Measurements from ENCODE around the gene ALG12. TPM values are rescaled to one million over a fixed set of nuclear protein-coding genes. Genes with fewer than 3 reads are reported as not detected.

The ALG12 gene
- total RNA-seq, 1 experiment from 2014 or later, result 16.3 TPM

GRCh38 chr22:49889071-49889470 lies 29.2 kb downstream of the ALG12 start:
- DNase-seq (ENCODE audit: low read depth), result no peak

- DNase-seq (ENCODE audit: low read depth), result no peak
Measured at GRCh38 chr22:49887702-49888101, 30.5 kb downstream of the ALG12 start.

GRCh38 chr22:49887064-49887451 lies 31.2 kb downstream of the ALG12 start:
- no peak for DNase-seq (ENCODE audit: low read depth)

DNA sequence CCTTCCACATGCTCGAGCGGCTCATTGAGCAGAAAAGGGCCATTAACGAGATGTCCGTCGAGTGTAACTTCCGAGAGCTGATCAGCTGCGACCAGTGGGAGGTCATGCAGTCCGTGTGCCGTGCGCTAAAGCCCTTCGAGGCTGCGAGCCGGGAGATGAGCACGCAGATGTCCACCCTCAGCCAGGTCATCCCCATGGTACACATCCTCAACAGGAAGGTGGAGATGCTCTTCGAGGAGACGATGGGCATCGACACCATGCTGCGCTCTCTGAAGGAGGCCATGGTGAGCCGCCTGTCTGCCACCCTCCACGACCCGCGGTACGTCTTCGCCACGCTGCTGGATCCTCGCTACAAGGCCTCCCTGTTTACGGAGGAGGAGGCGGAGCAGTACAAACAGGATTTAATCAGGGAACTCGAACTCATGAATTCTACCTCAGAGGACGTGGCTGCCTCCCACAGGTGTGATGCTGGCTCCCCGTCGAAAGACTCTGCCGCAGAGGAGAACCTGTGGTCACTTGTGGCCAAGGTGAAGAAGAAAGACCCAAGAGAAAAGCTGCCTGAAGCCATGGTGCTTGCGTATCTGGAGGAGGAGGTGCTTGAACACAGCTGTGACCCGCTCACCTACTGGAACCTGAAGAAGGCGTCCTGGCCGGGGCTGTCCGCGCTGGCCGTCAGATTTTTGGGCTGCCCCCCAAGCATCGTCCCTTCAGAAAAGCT lies 31.7 kb downstream of the ALG12 start:
- DNase-seq (ENCODE audit: low read depth), result no peak

DNA sequence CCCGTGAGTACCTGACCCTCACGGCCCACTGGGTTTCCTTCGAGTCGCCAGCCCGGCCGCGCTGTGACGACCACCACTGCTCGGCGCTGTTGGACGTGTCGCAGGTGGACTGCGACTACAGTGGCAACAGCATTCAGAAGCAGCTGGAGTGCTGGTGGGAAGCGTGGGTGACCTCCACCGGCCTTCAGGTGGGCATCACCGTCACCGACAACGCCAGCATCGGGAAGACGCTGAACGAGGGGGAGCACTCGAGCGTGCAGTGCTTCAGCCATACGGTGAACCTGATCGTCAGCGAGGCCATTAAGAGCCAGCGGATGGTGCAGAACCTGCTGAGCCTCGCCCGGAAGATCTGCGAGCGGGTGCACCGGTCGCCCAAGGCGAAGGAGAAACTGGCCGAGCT lies 32.4 kb downstream of the ALG12 start:
- no peak for DNase-seq (ENCODE audit: low read depth)

DNA sequence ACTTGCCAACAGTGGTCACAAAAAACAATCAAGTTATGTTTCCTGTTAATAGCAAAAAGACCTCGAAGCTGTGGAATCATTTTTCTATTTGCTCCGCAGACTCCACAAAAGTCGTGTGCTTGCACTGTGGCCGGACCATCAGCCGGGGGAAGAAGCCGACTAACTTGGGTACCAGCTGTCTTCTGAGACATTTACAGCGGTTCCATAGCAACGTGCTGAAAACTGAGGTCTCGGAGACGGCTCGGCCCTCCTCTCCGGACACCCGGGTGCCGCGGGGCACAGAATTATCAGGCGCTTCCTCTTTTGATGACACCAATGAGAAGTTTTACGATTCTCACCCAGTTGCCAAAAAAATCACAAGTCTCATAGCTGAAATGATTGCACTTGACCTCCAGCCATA lies 33.0 kb downstream of the ALG12 start:
- no peak for DNase-seq (ENCODE audit: low read depth)

DNA sequence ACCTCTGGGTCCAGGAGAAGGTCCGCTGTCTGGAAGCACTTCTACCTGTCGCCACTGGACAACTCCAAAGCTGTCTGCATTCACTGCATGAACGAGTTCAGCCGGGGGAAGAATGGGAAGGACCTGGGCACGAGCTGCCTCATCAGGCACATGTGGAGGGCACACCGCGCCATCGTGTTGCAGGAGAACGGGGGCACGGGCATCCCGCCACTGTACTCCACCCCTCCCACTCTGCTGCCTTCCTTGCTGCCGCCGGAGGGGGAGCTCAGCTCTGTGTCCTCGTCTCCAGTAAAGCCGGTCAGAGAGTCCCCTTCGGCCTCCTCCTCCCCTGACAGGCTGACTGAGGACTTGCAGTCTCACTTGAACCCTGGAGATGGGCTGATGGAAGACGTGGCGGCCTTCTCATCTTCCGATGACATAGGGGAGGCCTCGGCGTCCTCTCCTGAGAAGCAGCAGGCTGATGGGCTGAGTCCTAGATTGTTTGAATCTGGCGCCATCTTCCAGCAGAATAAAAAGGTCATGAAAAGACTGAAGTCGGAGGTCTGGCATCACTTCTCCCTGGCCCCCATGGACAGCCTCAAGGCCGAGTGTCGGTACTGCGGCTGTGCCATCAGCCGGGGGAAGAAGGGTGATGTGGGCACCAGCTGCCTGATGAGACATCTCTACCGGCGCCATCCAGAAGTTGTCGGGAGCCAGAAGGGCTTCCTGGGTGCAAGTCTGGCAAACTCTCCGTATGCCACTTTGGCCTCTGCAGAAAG lies 33.6 kb downstream of the ALG12 start:
- DNase-seq (ENCODE audit: low read depth), result no peak

DNA sequence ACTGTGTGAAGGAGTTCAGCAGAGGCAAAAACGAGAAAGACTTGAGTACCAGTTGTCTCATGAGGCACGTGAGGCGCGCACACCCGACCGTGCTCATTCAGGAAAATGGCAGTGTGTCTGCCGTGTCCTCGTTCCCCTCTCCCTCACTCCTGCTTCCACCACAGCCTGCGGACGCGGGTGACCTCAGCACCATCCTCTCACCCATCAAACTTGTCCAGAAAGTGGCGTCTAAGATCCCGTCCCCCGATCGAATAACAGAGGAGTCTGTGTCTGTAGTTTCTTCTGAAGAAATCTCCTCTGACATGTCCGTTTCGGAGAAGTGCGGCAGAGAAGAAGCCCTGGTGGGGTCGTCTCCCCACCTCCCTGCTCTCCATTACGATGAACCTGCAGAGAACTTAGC lies 34.2 kb downstream of the ALG12 start:
- DNase-seq (ENCODE audit: low read depth), result no peak

GRCh38 chr22:49883294-49883640 lies 35.0 kb downstream of the ALG12 start:
- no peak for DNase-seq (ENCODE audit: low read depth)

DNA sequence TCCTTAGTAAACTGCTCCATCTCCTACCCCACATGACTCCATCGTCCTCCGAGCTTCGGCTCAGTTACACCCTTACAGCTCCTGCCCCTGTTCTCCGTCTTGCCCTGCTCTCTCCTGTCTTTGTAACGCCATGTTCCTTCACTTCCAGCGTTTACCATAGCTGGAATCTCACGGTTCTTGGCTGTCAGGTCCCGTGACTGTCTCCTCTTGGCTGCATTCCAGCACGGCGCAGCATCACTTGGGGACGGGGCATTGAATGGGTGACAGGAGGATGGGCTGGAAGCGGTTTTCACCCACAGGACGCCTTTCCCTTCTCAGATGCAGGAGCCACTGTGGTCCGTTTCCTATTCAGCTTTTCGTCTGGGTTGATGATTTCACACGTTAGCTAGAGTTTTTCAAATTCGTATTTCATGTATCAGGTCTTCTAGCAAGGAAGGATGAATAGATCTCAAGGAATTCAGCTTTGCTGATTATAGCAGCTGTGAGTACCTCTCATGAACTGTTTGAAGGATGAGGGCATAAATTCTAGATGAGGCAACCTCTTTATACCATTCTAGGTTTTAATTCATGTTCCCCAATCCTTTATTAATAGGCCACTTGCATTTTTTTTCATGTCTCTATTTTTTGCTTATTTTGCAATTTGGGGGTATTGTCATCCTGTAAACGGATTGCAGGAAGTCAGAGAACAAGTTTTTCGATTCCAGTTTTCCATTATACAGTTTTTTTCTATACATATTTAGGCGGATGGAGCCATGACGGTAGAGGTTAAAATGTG lies 35.5 kb downstream of the ALG12 start:
- no peak for DNase-seq (ENCODE audit: low read depth)

DNA sequence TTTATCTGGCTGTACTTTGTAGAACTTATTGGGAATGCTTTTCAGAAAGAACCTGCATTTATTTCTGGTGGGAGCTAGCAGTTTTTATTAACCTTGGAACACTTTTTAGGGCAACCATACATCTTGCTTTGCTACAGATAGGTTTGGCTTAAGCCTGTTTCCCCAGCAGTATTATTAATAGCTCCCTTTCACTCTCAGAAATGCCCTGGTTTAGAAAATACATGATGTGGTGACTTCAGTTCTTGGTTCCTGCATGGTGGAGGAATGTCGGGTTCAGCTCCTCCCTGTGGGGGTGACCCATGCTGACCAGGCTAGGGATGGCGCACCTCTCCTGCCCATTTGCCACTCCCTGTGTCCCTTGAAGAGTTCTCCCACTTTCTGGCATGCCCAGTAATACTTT lies 36.4 kb downstream of the ALG12 start:
- DNase-seq (ENCODE audit: low read depth), result no peak

GRCh38 chr22:49880281-49880680 lies 38.0 kb downstream of the ALG12 start:
- no peak for DNase-seq (ENCODE audit: low read depth)

DNA sequence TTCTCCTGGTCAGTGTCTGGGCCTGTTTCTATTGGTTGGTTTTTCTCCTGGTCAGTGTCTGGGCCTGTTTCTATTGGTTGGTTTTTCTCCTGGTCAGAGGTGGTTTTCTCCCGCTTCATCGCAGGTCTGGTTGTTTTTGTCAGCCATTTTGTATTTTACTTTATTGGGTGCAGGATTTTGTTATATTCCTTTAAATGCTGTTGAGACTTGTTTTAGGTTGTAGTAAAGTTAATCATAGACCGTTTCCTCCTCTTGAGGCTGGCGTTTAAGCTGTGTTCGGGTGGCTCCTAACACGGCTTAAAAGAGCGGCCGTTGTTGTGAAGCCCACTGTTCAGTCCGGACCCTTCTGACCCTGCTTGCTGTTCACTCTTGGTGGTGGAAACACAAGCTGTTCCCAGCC lies 38.4 kb downstream of the ALG12 start:
- no peak for DNase-seq (ENCODE audit: low read depth)

GRCh38 chr22:49878206-49878605 lies 40.0 kb downstream of the ALG12 start:
- DNase-seq (ENCODE audit: low read depth), result no peak

GRCh38 chr22:49877642-49878041 lies 40.6 kb downstream of the ALG12 start:
- no peak for DNase-seq (ENCODE audit: low read depth)

DNA sequence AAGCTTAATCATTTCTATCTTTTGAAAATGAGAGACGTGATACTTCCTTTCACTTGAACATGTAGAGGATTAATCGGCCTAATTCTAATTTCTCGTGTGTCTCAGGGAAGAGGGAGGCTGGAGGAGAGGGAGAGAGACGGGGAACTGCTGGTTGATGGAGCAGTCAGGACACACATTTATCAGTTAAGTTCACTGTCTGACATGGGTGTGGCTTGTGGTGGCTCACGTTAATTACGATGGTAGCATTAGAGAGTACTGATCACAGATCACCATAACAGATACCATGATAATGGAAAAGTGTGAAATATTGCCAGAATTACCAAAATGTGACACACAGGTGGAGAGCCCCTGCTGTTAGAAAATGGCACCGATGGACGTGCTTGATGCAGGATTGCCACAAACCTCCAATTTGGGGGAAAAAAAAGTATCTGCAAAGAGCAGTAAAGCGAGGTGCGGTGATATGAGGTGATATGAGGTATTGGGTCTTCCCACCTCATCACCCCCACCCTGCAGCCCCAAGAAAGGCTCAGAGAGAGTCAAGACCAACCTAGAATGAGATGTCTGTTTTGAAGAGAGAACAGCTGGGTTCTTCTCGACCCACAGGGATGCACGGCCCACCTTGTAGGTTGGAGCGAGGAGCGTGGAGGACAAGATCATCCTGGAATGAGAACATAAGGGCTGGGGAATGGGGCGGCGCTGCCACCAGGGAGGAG lies 44.9 kb downstream of the ALG12 start:
- DNase-seq (ENCODE audit: low read depth), result no peak

GRCh38 chr22:49872347-49872746 lies 45.9 kb downstream of the ALG12 start:
- no peak for DNase-seq (ENCODE audit: low read depth)

- no peak for DNase-seq (ENCODE audit: low read depth)
Measured at GRCh38 chr22:49871482-49871881, 46.8 kb downstream of the ALG12 start.

DNA sequence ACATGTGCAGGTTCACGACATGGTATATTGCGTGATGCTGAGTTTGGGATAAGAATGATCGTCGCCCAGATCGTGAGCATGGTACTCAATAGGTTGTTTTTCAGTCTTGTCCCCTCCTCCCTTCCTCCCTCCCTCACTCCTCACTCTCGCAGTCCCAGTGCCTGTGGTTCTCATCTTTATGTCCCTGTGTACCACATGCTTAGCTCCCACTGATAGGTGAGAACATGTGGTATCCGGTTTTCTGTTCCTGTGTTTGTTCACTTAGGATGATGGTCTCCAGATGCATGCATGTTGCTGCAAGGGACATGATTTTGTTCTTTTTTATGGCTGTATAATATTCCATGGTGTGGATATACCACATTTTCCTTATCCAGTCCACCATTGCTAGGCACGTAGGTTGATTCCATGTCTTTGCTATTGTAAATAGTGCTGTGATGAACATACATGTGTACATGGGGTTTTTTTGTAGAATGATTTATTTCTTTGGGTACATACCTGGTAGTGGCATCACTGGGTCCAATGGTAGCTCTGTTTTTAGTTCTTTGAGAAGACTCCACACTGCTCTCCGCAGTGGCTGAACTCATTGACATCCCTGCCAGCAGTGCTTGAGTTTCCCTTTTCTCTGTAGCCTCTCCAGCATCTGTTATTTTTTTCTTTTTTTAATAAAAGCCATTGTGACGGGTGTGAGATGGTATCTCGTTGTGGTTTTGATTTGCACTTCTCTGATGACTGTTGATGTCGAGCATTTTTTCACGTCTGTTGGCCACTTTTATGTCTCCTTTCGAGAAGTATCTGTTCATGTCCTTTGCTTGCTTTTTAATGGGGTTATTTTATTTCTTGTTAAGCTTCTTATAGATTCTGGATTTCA lies 48.2 kb downstream of the ALG12 start:
- no peak for DNase-seq (ENCODE audit: low read depth)

DNA sequence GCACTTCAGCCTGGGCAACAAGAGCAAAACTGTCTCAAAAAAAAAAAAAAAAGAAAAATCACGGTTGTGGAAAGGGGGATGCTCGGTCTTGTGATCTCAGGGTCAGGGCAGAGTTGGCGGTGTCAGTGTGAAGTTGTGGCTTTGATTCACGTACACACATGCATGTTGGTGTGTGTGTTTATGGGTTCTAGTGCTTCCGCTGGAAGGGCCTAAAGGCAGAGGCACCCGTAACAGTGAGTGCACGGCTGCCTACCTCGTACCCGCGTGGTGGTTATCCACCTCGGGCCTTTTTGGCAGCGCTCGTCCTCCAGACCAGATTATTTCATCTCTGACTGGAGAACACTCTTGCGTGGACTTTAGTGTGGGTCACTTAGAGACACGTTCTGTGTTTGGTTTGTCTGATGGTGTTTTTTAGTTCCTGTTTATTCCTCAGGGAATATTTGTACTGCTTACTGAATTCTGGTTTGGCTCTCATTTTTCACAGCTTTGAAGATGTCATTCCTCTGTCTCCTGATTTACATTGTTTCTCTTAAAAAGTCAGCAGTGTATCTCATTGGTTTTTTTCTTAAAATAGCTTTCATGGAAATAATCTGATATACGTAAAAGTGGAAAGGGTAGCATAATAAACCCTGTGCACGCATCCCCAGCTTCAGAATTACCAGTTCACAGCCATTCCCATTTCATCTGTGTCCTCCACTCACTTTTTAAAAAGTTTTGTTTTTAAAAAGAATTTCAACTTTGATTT lies 49.0 kb downstream of the ALG12 start:
- DNase-seq (ENCODE audit: low read depth), result no peak

Measured in Daoy (cell line).